DMS53 treated with DMSO at 0.1 percent for 48 hours (cell line): ENCODE measurements around the gene GARIN5A.

Source experiments
- DNase-seq: peaks from one replicate; lab custom pipeline; 2025; ENCODE audit not compliant: unreplicated experiment; lab: John Stamatoyannopoulos, UW

Gene GARIN5A

DNA sequence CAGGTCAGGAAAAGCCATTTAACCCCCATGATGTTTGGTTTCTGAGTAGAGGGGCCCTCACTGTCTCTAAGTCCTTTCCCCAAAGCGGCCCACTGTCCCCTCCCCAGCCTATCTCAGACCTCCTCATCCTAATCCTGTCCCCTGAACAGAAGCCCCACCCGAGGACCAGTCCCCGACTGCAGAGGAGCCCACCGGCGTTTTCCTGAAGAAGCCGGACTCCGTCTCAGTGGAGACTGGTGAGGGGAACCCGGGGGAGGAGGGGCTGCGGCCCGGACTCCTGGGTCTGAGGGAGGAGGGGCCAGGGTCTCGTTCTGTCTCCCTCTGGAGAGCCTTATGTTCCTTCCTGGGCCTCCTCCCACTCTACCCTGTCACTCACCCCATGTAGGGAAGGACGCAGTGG is 41.0 kb downstream of the GARIN5A start:
- DNase-seq = no peak

DNA sequence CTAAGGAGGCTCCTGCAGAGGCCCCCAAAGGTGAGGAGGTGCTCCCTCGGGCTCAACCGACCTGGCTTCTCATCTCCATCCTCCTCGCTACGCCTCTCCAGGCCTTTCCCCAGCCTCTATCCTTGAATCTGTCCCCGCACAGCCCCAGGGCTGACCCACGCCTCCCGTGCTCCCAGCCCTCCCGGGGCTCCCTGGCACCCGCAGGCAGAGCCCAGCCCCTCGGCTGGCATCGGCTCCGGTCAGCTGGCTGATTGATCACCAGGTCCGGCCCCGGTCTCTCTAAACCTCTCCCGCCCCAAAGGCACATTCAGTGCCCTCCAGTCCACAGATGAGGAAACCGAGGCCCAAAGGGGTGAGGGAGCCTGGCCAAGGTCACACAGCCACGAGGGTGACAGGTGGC is 41.4 kb downstream of the GARIN5A start:
- DNase-seq = no peak

DNA sequence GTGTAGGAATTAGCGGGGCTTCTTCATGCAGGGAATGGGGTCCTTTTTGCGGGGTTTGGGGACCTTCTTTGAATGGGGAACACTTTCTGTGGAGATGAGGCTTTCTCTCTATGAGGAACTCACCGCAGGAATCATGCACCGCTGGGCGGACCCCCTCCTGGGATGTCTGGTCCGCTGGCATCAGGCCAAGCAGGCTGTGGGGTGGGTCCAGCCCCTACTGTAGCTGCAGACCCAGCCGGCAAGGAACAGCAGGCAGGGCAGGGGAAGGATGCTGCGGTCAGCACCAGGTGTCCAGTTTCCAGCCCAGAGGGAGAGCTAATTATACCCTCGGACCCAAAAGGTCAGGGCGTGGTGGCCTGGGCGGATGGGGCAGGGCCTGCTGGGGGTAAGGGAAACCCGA is 42.1 kb downstream of the GARIN5A start:
- DNase-seq = no peak

DNA sequence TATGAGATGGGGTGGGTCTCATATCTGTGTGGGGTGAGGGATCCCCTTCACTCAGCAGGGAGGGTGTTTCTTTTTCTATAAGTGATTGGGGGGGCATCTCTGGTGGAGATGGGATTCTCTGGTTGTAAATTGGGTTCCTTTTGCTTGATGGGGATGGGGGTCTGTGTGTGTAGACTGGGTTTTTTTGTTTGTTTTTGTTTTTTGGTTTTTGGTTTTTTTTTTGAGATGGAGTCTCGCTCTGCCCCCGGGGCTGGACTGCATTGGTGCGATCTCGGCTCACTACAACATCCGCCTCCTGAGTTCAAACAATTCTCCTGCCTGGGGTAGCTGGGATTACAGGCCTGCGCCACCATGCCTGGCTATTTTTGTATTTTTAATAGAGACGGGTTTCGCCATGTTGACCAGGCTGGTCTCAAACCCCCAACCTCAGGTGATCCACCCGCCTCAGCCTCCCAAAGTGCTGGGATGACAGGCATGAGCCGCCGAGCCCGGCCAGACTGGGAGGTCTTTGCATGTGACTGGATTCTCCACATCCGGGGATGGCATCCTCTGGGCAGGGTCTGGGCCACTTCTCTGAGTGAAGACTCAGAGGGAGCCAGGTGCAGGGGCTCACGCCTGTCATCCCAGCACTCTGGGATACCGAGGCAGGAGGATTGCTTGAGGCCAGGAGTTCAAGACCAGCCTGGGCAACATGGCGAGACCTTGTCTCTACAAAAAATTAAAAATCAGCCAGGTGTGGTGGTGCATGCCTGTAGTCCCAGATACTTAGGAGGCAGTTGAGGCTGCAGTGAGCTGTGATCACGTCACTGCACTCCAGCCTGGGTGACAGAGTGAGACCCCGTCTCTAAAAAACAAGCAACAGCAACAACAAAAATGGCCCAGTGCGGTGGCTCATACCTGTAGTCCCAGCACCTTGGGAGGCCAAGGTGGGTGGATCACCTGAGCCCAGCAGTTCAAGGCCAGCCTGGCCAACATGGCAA is 43.2 kb downstream of the GARIN5A start:
- no peak for DNase-seq

DNA sequence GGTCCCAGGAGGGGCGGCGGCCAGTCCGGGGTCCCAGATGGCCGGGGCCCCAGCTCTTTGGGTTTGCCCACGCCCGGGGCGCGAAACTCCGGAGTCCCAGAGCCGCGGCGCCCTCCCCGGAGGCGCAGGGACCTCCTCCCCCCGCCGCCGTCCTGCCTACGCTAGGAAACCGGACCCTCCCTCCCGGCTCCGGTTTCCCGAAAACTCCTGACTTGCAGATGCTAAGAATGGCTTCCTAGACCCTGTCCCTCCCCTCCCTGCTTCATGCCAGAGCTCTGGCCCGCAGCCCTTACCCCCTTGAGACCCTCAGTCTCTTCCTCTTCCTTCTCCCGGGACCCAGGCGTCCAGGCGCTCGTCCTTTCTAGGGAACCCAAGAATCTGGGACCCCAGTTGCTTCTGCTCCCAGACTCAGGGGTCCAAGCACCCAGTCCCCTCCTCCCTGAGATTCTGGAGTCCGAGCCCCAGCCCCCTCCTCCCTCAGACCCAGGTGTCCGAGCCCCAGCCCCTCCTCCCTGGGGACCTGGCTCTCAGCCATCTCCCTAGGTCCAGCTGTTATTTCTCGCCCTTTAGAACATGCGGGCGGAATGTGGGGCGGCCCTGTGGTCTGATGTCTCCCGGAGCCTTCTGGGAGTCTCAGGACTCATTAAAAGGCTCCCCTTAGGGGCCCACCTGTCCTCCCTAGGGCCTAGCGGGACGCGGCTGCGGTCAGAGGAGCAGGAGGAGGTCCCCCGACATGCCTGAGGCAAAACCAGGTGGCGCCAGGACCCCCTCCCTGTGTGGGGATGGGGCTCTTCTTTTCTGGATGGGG is 44.2 kb downstream of the GARIN5A start, which contains the start of gene MYBPC2:
TSS of gene MYBPC2 (plus strand) at position 672 of the 808 bp plus-strand sequence. CDS start at position 734, 62 bp downstream.
- DNase-seq = no peak

DNA sequence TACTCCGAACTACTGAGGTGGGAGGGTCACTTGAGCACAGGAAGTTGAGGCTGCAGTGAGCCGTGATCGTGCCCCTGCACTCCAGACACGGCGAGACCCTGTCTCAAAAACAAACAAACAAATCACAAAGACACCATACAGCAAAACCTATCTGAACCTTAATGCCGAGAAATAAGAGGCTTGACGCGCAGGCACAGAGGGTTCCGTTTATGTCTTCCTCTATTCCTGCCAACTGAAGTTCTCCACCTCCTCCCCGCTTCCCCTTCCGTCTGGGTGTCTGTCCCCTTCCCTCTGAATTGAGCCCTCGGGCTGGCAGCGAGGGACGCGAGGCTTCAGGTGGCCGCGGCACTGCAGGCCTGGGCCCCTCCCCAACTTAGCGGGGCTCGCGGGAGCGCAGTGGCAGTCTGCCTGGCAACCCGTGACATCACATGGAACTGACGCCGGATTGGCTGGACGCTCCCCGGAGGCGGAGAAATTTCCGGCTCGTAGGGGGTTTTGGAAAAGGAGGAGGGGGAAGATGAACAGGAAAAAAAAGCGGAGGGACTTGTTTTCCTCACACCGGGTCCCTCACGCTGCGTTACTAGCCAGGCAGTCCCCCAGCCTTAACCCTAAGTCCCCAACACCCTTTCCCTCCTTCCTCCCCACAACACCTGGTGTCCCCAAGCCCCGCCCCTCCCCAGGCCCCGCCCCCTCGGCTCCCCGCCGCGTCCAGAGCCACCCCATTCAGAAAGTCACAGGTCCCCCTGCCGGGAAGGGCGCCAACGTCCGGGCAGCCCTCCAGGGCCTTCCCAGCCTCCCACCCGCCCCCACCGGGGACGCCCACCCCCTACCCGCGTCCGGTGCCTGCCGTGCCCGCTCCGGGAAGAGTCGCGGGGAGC is 45.1 kb downstream of the GARIN5A start:
- DNase-seq = peak; percentile 45

DNA sequence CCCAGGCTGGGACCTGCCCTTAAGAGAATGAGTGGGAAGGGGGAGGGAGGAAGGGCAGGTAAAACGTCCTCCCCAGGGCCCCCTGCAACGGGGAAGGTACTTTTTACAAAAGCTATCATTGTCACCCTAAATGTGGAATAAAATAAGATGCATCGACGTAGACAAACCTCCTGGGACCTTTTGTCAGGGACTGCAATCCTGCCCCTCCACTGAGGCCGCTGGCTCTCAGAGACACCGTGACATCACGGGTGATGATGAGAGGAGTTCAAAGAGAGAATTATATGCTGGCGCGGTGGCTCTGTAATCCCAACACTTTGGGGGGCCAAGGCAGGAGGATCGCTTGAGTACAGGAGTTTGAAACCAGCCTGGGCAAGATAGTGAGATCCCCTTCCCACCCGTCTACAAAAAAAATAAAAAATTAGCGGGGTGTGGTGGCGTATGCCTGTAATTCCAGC is 45.7 kb downstream of the GARIN5A start:
- peak; percentile 13 for DNase-seq

DNA sequence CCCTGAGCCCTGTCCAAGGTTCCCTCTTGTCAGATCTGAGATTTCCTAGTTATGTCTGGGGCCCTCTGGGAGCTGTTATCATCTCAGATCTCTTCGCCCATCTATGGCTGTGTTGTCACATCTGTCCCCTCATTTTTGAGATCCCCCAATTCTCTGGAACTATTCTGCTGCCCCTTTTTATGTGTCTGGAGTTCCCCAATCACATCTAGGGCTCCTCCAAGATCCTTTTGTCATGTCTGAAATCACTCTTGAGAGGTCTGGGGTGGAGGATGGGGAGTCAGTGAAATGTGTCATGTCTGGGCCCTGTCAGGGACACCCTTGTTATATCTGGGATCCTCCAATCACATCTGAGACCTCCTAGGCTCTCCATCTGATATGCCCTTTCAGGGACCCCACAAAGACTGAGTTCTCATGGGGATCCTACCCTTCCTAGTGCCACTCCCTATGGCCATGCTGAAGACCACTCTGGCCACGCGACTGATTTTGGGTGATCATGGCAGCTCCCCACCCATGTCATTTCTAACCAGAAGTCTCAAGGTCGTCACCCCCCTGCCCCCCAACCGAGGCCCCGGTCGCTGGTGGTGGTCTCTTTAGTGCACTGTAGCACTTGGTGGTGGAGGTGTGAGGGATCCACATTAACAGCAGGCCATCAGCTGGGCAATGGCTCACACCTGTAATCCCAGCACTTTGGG is 47.7 kb downstream of the GARIN5A start:
- no peak for DNase-seq

DNA sequence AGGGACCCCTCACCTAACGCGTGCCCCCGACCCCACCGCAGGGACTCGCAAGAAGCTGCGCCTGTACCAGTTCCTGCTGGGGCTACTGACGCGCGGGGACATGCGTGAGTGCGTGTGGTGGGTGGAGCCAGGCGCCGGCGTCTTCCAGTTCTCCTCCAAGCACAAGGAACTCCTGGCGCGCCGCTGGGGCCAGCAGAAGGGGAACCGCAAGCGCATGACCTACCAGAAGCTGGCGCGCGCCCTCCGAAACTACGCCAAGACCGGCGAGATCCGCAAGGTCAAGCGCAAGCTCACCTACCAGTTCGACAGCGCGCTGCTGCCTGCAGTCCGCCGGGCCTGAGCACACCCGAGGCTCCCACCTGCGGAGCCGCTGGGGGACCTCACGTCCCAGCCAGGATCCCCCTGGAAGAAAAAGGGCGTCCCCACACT is 48.6 kb downstream of the GARIN5A start:
- DNase-seq = no peak

DNA sequence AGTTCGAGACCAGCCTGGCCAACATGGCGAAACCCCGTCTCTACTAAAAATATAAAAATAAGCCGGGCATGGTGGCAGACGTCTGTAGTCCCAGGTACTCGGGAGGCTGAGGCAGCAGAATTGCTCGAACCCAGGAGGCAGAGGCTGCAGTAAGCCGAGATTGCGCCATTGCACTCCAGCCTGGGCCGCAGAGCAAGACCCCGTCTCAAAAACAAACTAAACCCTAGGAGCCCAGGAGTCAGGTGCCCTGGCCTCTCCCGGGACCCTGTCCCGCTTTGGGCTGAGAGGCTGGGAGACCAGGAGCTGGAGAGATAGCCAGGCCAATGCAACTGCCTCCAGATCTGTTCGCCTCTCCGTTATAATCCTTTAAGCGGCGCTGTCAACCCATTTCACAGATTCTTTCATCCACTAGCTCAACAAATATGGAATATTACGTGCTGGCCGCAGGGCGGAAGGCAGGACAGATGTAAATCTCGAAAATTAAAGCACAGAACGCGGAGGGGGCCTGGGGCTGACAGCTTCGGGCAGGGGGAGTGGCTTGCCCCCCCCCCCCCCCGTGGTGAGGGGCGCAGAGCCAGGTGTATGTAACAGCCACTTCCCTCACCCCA is 49.2 kb downstream of the GARIN5A start:
- no peak for DNase-seq

DNA sequence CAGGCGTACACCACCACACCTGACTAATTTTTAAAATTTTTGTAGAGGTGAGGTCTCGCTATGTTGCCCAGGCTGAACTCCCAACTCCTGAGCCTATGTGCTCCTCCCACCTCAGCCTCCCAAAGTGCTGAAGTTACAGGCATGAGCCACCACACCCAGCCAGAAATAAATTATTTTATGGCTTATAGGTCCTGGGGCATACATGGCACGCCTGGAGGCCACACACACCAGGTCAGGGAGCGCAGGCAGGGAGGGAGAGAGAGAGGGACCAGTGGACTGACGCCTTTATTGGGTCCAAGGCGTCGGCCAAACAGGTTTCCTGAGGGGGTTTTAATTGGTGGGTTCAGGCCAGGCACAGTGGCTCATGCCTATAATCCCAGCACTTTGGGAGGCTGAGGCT is 51.1 kb downstream of the GARIN5A start:
- DNase-seq = no peak

DNA sequence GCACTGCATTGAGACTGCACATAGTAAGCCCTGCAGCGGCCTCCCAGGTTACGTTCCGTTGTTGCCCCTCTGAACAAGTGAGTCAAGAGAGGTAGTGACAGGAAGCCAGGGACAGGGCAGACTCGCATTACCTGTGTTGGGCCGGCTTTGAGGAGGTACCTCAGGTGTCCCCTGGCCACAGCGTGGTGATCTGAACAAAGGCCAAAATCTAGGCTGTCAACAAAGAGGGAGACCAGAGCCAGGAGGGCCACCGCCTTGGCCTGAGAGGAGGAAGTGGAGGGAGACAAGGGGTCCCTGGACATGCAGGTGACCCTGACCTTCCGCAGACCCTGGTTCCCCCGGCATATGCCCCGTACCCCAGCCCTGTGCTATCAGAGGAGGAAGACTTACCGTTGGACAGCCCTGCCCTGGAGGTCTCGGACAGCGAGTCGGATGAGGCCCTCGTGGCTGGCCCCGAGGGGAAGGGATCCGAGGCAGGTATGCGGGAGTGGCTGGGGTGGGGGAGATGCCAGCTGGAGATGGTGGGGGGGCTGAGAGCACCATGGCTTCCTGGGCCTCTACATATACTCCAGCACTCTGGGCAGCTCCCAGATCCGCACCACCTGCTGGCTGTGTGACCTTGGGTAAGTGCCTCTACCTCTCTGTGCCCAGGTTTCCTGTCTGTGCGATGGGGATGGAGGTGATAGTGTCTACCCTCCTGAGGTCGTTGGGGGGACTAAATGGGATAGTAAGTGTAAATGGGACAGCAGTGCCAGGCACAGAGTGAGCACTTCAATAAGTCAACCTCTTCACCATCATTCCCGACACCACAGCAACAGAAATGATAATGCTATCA is 53.2 kb downstream of the GARIN5A start:
- DNase-seq = no peak

DNA sequence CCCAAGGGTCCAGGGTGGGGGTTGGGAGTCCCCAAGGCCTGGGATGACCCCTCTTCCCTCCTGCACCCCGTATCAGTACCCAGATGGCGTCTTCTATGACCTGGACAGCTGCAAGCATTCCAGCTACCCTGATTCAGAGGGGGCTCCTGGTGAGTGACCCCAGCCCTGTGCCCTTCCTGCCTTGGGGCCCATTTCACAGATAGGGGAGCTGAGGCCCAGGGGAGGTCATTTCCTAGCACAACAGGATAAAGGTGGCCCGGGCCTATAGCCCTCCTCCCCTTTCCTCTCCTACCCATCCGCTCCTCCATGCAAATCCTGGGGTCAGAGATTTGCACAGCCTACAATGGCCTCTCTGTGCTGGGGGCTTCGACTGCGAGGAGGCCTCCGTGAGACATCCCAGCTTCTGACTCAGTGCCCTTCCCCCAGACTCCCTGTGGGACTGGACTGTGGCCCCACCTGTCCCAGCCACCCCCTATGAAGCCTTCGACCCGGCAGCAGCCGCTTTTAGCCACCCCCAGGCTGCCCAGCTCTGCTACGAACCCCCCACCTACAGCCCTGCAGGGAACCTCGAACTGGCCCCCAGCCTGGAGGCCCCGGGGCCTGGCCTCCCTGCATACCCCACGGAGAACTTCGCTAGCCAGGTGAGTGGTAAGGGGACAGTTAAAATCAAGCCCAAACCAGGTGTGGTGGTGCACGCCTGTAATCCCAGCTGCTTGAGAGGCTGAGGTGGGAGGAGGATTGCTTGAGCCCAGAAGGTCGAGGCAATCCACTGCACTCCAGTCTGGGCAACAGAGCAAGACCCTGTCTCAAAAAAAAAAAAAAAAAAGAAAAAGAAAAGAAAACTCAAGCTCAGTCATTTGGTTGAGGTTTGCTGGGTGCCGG is 54.0 kb downstream of the GARIN5A start:
- DNase-seq = no peak

DNA sequence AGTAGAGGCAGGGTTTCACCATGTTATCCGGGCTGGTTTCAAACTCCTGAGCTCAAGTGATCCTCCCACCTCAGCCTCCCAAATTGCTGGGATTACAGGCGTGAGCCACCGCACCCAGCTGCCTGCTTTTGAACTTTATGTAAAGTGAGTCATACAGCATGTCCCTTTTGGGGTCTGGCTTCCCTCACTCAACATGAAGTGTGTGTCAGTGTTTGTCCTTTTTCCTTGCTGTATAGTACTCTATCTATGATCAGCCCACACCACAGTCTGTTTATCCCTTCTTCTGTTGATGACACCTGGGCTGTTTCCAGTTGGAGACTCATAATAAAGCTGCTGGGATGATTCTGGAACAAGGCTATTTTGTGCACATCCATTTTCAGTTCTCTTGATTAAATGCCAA is 55.8 kb downstream of the GARIN5A start:
- DNase-seq = no peak

DNA sequence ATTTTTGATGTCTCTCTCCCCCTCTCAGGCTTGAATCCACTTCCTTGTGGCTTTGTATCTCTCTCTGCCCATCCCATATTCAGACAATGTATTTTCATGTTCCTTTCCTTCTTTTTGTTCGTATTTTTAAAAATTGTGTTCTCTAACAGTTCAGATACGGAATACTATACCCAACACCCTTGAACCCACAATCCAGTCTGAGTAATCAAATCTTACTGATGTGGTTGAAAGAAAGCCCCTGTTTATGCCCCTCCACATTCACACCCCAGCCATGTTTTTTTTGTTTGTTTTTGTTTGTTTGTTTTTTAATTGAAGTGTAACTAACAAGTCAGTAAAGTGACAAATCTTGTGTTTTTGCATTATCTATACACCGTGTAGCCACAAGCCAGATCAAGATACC is 56.5 kb downstream of the GARIN5A start:
- DNase-seq = no peak

DNA sequence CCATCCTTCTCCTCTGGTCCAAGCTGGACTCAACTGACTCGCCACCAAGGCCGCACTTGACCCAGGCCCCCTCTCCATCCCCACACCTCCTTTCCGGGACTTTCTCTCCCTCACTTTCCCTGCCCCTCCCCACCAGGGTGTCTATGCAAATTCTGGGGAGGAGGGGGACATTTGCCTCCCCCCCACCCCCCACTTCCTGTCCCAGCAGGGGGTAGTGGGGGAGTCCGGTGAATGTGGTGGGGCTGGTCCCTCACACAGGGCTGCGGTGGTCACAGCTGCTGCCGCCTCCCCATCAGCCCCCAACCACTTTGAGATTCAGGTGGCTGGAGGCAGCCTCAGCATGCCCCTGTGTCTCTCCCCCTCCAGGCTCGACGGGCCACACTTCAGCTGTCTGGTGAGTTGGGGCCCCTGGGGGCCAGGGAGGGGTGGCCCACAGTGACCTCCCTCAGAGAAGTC is 57.0 kb downstream of the GARIN5A start:
- no peak for DNase-seq

DNA sequence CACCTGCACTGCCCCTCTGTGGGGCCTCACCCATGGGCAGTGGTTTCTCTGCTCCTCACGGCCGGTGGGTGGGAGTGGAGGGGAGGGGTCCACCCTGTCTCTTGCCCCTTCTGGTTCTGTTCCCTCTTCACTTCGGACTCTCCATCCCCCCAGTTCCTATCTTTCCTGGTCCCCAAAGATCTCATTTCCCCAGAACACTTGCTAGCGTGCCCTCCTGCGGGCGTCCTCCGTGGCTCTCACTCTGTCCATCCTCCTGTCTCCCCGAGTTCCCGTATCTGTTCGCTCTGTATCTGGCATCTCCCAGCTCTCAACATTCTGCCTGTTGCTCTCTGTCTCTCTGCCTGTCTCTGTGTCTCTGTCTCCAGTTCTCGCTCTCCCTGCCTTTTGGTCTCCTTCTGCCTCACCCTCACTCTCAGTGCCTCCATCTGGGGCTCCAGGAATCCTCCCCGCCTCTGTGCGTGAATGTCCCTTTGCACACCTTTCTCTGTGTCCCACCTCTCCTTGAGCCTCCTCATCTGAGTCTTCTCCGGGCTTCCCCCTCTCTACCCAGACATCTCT is 57.5 kb downstream of the GARIN5A start:
- DNase-seq = no peak
